NCI-H510A (cell line): ENCODE results near the gene CHD6.

Experiments used
- DNase-seq: peaks from one replicate; lab custom pipeline; 2025; lab: John Stamatoyannopoulos, UW

CHD6 gene

GRCh38 chr20:41394931-41395666 is 223.1 kb downstream of the CHD6 start:
- no peak for DNase-seq

DNA sequence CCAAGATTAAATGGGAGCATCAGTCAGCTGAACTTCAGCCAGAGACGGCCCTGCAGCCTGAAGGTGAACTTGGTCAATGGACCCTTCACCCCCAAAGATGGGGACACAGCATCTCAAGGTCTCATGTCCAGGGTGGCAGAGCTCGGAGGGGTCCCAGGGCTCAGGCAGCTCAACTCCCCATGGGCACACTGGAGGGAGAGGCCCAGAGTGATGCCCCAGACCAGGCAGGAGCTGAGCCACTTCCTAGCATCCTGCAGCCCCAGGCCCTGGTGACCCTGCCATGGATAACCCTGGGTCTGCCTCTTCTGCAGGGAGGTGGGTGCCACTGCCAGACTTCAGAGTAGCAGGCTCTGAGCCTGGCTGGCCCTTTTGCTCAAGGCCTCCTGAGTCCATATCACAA is 224.1 kb downstream of the CHD6 start:
- DNase-seq: no peak

GRCh38 chr20:41393705-41394066 is 224.5 kb downstream of the CHD6 start:
- DNase-seq: no peak

- no peak for DNase-seq
Observed at GRCh38 chr20:41392871-41393704, 225.1 kb downstream of the CHD6 start.

DNA sequence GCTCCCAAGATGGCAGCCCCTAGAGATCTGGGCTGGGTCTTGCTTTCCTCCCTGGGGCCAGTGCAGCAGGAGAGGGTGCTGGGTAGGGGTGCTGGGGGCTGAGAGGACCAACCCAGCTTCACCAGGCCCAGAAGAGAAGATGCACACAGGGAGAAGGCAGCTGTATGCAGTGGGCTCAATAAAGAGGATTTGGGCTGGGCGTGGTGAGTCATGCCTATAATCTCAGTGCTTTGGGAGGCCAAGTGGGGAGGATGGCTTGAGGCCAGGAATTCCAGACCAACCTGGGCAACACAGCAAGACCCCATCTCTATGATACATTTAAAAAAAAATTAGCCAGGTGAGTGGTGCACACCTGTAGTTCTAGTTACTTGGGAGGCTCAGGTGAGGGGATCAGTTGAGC is 225.9 kb downstream of the CHD6 start:
- DNase-seq: no peak

DNA sequence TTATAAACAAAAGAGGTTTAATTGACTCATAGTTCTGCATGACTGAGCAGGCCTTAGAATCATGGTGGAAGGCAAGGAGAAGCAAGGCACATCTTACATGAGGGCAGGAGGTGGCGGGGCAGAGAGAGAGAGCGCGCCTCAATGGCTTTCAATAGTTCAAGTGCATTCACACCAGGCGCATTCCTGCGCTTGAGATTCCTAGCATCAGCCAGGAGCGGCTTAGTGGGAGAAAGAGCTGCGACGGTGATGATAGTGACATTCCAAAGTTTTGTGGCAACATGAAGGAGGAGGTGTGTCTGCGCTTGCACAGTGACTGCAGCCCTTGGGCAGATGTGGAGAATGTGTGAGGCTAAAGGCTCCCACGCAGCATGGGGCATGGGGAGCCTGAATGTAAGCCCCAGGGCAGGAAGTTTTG is 226.6 kb downstream of the CHD6 start:
- DNase-seq: no peak

- DNase-seq: no peak
Observed at GRCh38 chr20:41390889-41391288, 227.3 kb downstream of the CHD6 start.

DNA sequence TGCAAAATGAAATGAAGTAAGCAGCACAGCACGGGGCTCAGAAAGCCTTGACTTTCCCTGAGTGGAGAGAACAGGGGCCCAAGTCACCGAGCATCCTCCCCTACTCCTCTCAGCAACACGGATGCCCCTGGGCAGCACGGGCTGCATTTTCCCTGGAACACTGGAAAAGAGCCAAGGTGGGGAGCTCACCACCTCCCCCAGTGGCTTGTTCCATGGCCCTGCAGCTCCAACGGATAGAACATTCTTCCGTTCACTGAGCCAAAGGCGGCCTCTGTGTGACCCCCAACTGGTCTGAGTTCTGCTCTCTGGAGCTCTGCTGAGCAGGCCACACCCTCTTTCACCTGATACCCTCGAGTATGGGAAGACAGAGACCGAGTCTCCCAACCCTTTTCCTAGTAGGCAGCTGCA is 230.7 kb downstream of the CHD6 start:
- DNase-seq: no peak

DNA sequence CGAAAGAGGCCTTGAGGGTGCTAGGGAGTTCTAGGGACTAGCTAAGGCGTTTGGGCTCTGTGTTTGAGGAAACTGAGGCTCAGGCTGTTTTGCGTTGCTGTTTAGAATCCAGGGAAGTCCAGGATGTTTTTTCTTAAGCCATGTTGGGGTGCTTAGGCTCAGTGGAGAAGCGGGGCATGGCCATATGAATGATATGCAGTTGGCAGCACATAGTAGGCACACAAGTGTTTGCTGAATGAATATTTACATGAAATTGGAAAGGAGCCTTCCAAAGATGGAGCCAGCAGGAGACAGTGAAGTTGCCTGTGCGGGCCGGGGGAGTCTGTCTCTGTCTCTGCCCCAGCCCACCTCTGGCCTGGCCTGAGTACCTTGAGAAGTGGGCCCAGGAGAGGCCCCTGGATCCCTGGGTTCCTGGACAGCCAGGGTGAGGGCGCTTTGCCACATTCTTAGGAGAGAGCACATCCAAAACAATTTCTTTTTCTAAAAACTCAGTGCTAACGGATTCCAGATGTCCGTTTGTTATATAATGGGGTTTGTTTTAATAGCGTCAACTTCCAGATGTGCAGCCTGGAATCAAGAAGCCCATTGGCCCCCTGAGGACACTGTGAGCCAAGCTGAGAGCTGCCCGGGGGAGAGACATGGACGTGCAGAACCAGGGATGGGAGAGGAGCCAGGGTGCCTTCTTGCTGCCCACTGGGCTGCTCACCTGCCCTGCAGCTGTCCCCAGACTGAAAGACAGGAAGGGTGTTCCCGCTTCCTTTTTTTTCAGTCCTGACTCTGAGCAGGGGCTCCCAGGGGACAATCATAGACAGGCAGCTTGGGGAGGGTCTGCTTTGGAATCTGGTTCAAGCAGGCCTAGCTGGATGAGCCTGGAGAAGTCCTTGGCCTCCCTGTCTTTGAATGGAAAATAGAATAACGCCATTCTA is 231.4 kb downstream of the CHD6 start:
- DNase-seq: no peak

DNA sequence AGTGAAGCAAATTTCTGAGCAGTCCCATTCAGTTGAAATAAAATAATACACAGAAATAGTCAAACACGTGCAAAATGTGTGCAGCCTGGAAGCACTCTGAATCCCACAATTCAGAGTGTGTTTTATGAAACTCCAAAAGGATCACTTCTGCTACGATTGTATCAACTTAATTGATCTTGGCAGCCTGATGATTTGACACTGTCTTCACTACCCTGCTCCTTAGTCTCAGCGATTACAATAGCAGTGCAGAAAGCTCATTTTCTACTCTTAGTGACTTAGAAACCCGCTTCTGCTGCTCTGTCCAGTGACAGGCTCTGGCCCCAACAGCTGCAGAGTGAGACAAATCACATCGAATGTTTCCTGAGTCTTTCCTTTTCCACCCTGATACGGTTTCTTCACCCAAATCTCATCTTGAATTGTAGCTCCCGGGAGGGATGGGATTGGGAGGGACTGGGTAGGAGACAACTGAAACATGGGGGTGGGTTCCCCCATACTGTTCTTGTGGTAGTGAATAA is 235.3 kb downstream of the CHD6 start:
- DNase-seq: no peak

DNA sequence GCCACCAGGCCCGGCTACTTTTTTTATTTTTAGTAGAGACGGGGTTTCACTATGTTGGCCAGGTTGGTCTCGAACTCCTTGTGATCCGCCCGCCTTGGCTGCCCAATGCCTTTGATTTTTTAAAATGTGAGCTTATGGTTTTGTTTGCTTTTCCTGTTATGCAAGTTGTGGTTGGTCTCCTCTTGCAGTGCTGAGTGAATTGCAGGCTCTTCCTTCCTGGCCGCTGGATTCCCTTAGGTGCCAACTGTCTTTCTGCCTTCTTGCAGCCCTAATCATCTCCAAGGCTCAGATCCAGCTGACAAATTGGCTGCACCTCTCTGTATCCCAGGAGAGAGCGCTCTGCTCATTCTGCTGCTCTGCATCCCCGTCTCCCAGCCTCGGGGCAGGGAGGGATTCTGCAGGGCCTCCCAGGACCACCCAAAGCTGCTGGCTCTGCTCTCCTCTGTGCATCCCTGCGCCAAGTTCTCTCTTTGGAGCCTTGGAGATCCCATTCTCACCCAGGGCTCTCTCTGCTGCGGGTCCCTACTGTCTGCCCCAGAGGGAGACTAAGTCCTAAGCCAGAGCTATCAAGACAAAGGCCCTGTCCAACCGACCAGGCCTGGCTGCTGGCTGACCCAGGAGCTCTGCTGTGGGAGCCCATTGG is 237.5 kb downstream of the CHD6 start:
- no peak for DNase-seq

GRCh38 chr20:41379551-41379950 is 238.6 kb downstream of the CHD6 start:
- DNase-seq: no peak

GRCh38 chr20:41377275-41377674 is 240.9 kb downstream of the CHD6 start:
- no peak for DNase-seq

DNA sequence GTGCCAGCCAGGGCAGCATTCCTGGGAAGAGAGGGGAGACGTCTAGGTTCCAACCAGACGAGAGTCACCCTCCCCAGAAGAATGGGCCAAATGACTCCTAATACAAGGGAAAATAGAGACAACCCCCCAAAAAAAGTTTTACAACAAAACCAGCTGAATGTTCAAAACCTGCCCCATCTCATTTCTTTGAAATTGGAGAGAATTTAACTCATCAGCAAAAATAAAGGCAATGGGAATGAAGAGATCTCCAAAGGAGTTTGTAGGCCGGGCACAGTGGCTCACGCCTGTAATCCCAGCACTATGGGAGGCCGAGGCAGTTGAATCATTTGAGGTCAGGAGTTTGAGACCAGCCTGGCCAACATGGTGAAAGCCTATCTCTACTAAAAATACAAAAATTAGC is 241.8 kb downstream of the CHD6 start:
- DNase-seq: no peak

GRCh38 chr20:41375846-41376245 is 242.3 kb downstream of the CHD6 start:
- DNase-seq: no peak

DNA sequence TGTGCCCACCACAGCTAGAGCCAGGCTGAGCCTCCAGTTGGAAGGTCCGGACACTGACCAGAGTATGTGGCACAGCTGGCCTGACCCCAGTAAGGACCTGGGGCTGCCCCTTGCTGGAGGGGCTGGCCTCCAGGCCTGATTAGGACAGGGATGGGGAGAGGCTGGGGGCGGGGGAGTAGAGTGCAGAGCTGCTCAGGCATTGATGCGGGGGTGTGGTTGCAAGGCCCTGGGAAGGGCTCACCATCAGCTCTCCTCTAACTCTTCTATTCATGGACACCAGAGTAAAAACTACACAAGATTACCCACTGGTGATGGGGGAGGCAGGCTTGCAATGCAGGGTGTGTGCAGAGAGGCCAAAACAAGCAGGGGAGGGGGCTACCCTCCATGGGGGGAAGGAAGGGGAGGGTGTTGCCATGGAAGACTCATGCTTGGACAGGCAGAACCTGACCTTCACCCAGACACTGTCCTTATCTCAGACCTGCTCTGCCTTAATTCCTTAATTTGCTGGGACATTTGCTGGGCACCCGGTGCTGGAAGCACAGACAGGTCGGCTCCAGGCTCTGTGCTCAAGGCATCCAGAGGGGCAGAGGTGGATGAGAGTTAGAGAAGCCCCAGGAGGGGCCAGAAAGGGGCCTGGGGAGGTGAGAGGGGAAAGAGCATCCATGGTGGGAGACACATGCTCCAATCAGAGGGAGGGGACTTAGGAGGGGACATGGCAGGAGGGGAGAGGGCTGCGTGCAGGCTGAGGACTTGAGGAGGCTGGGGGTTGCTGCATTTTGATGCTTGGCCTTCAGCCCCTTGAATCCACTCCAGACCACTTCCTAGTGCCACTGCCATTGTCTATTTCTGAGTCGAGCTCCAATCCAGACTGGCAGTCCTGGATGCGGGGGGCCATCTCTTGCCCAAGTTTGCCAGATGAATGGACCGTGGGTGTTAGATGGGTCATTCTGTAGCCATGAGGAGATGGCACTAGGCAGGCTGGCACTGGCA is 244.0 kb downstream of the CHD6 start:
- DNase-seq: no peak

DNA sequence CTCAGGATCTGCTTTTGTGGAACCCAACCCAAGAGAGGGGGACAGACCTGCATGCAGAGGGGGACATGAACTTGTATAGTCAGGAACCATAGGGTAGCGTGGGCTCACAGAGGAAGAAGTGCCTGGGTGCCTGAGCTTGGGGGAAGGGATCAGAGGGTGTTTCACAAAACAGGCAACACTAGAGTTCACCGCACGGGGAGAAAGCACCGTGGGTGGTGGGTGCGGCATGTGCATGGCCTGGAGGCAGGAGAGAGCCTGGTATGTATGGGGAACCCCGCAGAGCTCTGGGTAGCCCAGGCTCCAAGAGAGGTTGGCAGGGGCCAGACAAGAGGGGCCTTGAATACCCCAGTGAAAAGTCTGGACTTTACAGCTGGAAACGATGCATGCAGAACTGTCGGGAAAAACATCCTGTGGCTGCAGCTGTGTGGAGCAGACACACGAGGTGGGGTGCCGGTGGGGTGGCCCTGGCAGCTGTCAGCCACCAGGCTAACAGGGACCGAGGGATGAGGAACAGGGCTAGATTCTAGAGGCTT is 244.9 kb downstream of the CHD6 start:
- no peak for DNase-seq

GRCh38 chr20:41371371-41371770 is 246.8 kb downstream of the CHD6 start:
- DNase-seq: no peak

DNA sequence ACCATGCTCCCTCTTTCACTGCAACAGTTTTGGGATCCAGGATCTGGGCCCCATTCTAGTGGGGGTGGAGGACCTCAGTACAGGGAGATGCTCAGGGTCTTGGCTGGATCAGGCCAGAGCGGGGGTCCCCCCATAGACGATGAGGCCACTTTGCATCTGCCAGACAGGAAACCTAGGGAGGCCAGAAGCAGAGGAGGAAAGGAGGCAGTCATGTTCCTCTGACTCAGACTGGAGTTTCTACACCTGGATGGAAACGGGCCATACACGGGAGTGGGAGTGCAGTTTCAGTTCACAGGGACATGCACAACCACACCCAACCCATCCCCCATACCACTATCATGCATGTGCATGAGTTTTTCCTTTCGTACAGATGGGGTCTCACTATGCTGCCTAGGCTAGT is 248.0 kb downstream of the CHD6 start:
- no peak for DNase-seq

GRCh38 chr20:41369673-41370072 is 248.5 kb downstream of the CHD6 start:
- no peak for DNase-seq
